ENCODE data around the gene INSIG2. TPM values are rescaled to one million over a fixed set of nuclear protein-coding genes. Genes with fewer than 3 reads are reported as not detected.

The INSIG2 gene
- total RNA-seq, 1 experiment from 2014 or later, result 8.7 TPM

DNA sequence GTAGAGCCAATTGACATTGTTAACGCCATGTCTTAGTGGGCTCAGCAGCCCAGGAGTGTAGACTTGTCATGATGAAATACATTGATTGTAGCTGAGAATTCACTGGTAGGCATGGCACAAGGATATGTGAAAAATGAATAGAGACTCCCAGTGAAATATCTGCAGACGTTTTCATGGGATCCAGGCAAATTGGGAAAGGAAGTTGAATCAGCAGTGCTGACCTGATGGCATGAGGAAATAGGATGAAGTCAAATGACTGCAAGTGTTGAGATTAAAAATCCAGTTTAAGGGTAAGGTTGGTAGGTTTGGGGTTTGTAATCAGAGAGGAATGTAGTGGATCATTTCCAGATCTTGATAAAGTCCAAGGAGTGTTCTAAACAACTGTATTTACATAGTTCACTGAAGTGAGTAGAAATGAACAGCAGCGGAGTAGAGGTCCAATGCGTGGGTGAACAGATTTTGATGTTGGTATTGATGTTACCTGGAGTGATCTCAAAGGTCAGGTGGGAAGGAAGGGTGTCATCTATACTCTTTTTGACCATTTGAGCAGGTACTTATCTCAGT, 24.6 kb downstream of the INSIG2 start:
- Histone ChIP-seq H3T11ph (ENCODE audit: low read length) (no peak overlapping the region), H2BK15ac (ENCODE audit: low read depth, low read length) (no peak overlapping the region), H2BK5ac (ENCODE audit: insufficient read length, low read length) (no peak overlapping the region), H2BK20ac (ENCODE audit: low read depth, low read length, poor library complexity, severe bottlenecking) (no peak overlapping the region), H3K56ac (ENCODE audit: insufficient read length, low read depth, low read length) (no peak overlapping the region), H3K4ac (ENCODE audit: low read depth, low read length) (no peak overlapping the region), H3K79me2 (ENCODE audit: insufficient read depth, low read length) (no peaks in the 10 kb centered on the region), H4K20me1 (ENCODE audit: control insufficient read depth, insufficient read depth, insufficient read length) (no peaks in the 10 kb centered on the region), H3K9ac (ENCODE audit: extremely low read depth, insufficient read length, low read length) (no peak overlapping the region), H2BK120ac (ENCODE audit: low read depth, low read length, poor library complexity, severe bottlenecking) (no peak overlapping the region), H3K4me2 (ENCODE audit: insufficient read depth, insufficient read length, low read length) (no peak overlapping the region), H3K9me3 (ENCODE audit: control insufficient read depth, low read depth, low read length) (no peaks in the 10 kb centered on the region), H4K91ac (ENCODE audit: insufficient read length, low read depth, low read length) (no peak overlapping the region), H3K14ac (ENCODE audit: insufficient read depth, low read length) (no peak overlapping the region), H3K27ac (ENCODE audit: insufficient read length, low read depth, low read length) (no peak overlapping the region), H3K18ac (ENCODE audit: insufficient read length, low read depth, low read length) (no peak overlapping the region), H3K23me2 (ENCODE audit: insufficient read length, low read depth, low read length, poor library complexity, severe bottlenecking) (no peaks in the 10 kb centered on the region), H3K27me3 (ENCODE audit: insufficient read depth, low read length) (no peaks in the 10 kb centered on the region), H4K8ac (replicated peaks; ENCODE audit: insufficient read length, low read depth, low read length) (no peak overlapping the region), H3K79me1 (ENCODE audit: insufficient read depth, low read depth, low read length, poor library complexity, severe bottlenecking) (no peaks in the 10 kb centered on the region), H2AFZ (ENCODE audit: low read length) (no peak overlapping the region), H2AK5ac (ENCODE audit: insufficient read length, low read length) (no peak overlapping the region), H3K23ac (ENCODE audit: insufficient read length, low read depth, low read length) (no peak overlapping the region), H4K5ac (ENCODE audit: insufficient read length, low read depth, low read length) (no peak overlapping the region), H2BK12ac (ENCODE audit: insufficient read length, low read depth, low read length) (no peak overlapping the region), H3K4me1 (ENCODE audit: insufficient read depth, low read length) (no peaks in the 10 kb centered on the region; the same call in 1 of the 2 replicates)
- Mint-ChIP-seq H3K27ac (no peak overlapping the region; a peak in 1 of 7 replicates), H3K4me1 (peaks cover 4 to 17% of the 10 kb centered on the region in 2 experiments; a peak in 2 of 4 replicates), H3K9me3 (no peaks in the 10 kb centered on the region; a peak in 1 of 5 replicates), H3K36me3 (ENCODE audit: insufficient read depth in 1 of 3, low read depth in 3 of 3) (peaks cover 0 to 12% (median 9%) of the 10 kb centered on the region in 3 experiments; a peak in 4 of 7 replicates), H3K27me3 (ENCODE audit: low read depth) (no peaks in the 10 kb centered on the region), H3K4me3 (no peak overlapping the region)
- TF ChIP-seq, protein P1, sequence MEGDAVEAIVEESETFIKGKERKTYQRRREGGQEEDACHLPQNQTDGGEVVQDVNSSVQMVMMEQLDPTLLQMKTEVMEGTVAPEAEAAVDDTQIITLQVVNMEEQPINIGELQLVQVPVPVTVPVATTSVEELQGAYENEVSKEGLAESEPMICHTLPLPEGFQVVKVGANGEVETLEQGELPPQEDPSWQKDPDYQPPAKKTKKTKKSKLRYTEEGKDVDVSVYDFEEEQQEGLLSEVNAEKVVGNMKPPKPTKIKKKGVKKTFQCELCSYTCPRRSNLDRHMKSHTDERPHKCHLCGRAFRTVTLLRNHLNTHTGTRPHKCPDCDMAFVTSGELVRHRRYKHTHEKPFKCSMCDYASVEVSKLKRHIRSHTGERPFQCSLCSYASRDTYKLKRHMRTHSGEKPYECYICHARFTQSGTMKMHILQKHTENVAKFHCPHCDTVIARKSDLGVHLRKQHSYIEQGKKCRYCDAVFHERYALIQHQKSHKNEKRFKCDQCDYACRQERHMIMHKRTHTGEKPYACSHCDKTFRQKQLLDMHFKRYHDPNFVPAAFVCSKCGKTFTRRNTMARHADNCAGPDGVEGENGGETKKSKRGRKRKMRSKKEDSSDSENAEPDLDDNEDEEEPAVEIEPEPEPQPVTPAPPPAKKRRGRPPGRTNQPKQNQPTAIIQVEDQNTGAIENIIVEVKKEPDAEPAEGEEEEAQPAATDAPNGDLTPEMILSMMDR (conservative IDR thresholded peaks at IDR 0.05), result no peak
- WGBS (ENCODE audit: extremely low coverage, insufficient read length, low lambda C conversion rate), result no CpG with 5 or more reads among the region's 4 CpGs
- DNase-seq, result no peak

Data from H9 (cell line).